Measurements from ENCODE around the gene CCNO. TPM values are rescaled to one million over a fixed set of nuclear protein-coding genes. Genes with fewer than 3 reads are reported as not detected.

CCNO gene
- total RNA-seq, 1 experiment from 2014 or later, result 0.24 TPM

DNA sequence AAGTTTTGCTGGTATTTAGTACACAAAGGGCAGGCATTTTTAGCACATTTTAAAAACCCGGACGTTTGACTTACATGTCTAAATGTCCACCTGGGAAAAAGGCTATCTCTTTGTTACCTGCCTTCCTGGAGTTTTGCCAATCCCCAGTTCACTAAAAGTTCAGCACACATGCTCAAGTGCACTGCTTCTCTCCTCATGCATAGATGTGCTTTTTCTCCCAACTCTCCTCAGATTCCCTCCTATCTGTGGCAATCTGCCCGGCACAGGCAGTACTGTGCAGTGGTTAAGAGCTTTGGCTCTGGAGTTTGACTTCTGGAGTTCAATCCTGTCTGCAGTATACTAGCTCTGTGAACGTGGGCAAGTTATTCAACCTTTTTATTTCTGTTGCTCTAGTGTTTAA, 8.3 kb upstream of the CCNO start:
- DNase-seq (ENCODE audit: low spot score), result no peak

More for the DNA sequence above, 8.3 kb upstream of the CCNO start:
- ChIA-PET POLR2A (no interaction called here), CTCF (no interaction called here)
- TF ChIP-seq HMGXB4 (CRISPR knock-in tag; IDR thresholded peaks at IDR 0.05) (no peak), TEAD4 (CRISPR knock-in tag; IDR thresholded peaks at IDR 0.05) (no peak), ZNF219 (CRISPR knock-in tag; IDR thresholded peaks at IDR 0.05; ENCODE audit: borderline replicate concordance) (no peak), USF1 (CRISPR knock-in tag; IDR thresholded peaks at IDR 0.05) (no peak), NFYB (CRISPR knock-in tag; conservative IDR thresholded peaks at IDR 0.05; ENCODE audit: low read depth) (no peak), FOXJ3 (CRISPR knock-in tag; IDR thresholded peaks at IDR 0.05; ENCODE audit: borderline replicate concordance) (no peak), CREB1 (CRISPR knock-in tag; IDR thresholded peaks at IDR 0.05) (no peak), RELA (CRISPR knock-in tag; IDR thresholded peaks at IDR 0.05; ENCODE audit: borderline replicate concordance) (no peak), ELF4 (CRISPR knock-in tag; IDR thresholded peaks at IDR 0.05; ENCODE audit: low read depth) (no peak), ZNF512 (CRISPR knock-in tag; IDR thresholded peaks at IDR 0.05; ENCODE audit: borderline replicate concordance) (no peak), ZNF121 (CRISPR knock-in tag; IDR thresholded peaks at IDR 0.05) (no peak), ATF1 (CRISPR knock-in tag; IDR thresholded peaks at IDR 0.05) (no peak)
- TF ChIP-seq, protein P1, sequence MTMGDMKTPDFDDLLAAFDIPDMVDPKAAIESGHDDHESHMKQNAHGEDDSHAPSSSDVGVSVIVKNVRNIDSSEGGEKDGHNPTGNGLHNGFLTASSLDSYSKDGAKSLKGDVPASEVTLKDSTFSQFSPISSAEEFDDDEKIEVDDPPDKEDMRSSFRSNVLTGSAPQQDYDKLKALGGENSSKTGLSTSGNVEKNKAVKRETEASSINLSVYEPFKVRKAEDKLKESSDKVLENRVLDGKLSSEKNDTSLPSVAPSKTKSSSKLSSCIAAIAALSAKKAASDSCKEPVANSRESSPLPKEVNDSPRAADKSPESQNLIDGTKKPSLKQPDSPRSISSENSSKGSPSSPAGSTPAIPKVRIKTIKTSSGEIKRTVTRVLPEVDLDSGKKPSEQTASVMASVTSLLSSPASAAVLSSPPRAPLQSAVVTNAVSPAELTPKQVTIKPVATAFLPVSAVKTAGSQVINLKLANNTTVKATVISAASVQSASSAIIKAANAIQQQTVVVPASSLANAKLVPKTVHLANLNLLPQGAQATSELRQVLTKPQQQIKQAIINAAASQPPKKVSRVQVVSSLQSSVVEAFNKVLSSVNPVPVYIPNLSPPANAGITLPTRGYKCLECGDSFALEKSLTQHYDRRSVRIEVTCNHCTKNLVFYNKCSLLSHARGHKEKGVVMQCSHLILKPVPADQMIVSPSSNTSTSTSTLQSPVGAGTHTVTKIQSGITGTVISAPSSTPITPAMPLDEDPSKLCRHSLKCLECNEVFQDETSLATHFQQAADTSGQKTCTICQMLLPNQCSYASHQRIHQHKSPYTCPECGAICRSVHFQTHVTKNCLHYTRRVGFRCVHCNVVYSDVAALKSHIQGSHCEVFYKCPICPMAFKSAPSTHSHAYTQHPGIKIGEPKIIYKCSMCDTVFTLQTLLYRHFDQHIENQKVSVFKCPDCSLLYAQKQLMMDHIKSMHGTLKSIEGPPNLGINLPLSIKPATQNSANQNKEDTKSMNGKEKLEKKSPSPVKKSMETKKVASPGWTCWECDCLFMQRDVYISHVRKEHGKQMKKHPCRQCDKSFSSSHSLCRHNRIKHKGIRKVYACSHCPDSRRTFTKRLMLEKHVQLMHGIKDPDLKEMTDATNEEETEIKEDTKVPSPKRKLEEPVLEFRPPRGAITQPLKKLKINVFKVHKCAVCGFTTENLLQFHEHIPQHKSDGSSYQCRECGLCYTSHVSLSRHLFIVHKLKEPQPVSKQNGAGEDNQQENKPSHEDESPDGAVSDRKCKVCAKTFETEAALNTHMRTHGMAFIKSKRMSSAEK (CRISPR knock-in tag; IDR thresholded peaks at IDR 0.05; ENCODE audit: borderline replicate concordance), result no peak
- TF ChIP-seq, protein P2, sequence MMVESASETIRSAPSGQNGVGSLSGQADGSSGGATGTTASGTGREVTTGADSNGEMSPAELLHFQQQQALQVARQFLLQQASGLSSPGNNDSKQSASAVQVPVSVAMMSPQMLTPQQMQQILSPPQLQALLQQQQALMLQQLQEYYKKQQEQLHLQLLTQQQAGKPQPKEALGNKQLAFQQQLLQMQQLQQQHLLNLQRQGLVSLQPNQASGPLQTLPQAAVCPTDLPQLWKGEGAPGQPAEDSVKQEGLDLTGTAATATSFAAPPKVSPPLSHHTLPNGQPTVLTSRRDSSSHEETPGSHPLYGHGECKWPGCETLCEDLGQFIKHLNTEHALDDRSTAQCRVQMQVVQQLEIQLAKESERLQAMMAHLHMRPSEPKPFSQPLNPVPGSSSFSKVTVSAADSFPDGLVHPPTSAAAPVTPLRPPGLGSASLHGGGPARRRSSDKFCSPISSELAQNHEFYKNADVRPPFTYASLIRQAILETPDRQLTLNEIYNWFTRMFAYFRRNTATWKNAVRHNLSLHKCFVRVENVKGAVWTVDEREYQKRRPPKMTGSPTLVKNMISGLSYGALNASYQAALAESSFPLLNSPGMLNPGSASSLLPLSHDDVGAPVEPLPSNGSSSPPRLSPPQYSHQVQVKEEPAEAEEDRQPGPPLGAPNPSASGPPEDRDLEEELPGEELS (CRISPR knock-in tag; IDR thresholded peaks at IDR 0.05), result no peak
- TF ChIP-seq, protein P3, sequence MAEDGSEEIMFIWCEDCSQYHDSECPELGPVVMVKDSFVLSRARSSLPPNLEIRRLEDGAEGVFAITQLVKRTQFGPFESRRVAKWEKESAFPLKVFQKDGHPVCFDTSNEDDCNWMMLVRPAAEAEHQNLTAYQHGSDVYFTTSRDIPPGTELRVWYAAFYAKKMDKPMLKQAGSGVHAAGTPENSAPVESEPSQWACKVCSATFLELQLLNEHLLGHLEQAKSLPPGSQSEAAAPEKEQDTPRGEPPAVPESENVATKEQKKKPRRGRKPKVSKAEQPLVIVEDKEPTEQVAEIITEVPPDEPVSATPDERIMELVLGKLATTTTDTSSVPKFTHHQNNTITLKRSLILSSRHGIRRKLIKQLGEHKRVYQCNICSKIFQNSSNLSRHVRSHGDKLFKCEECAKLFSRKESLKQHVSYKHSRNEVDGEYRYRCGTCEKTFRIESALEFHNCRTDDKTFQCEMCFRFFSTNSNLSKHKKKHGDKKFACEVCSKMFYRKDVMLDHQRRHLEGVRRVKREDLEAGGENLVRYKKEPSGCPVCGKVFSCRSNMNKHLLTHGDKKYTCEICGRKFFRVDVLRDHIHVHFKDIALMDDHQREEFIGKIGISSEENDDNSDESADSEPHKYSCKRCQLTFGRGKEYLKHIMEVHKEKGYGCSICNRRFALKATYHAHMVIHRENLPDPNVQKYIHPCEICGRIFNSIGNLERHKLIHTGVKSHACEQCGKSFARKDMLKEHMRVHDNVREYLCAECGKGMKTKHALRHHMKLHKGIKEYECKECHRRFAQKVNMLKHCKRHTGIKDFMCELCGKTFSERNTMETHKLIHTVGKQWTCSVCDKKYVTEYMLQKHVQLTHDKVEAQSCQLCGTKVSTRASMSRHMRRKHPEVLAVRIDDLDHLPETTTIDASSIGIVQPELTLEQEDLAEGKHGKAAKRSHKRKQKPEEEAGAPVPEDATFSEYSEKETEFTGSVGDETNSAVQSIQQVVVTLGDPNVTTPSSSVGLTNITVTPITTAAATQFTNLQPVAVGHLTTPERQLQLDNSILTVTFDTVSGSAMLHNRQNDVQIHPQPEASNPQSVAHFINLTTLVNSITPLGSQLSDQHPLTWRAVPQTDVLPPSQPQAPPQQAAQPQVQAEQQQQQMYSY (CRISPR knock-in tag; IDR thresholded peaks at IDR 0.05), result no peak
- TF ChIP-seq, protein P4, sequence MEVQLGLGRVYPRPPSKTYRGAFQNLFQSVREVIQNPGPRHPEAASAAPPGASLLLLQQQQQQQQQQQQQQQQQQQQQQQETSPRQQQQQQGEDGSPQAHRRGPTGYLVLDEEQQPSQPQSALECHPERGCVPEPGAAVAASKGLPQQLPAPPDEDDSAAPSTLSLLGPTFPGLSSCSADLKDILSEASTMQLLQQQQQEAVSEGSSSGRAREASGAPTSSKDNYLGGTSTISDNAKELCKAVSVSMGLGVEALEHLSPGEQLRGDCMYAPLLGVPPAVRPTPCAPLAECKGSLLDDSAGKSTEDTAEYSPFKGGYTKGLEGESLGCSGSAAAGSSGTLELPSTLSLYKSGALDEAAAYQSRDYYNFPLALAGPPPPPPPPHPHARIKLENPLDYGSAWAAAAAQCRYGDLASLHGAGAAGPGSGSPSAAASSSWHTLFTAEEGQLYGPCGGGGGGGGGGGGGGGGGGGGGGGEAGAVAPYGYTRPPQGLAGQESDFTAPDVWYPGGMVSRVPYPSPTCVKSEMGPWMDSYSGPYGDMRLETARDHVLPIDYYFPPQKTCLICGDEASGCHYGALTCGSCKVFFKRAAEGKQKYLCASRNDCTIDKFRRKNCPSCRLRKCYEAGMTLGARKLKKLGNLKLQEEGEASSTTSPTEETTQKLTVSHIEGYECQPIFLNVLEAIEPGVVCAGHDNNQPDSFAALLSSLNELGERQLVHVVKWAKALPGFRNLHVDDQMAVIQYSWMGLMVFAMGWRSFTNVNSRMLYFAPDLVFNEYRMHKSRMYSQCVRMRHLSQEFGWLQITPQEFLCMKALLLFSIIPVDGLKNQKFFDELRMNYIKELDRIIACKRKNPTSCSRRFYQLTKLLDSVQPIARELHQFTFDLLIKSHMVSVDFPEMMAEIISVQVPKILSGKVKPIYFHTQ (CRISPR knock-in tag; IDR thresholded peaks at IDR 0.05), result no peak
- TF ChIP-seq, protein P5, sequence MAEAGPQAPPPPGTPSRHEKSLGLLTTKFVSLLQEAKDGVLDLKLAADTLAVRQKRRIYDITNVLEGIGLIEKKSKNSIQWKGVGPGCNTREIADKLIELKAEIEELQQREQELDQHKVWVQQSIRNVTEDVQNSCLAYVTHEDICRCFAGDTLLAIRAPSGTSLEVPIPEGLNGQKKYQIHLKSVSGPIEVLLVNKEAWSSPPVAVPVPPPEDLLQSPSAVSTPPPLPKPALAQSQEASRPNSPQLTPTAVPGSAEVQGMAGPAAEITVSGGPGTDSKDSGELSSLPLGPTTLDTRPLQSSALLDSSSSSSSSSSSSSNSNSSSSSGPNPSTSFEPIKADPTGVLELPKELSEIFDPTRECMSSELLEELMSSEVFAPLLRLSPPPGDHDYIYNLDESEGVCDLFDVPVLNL (CRISPR knock-in tag; IDR thresholded peaks at IDR 0.05; ENCODE audit: borderline replicate concordance, low read depth), result no peak
- Mint-ChIP-seq H3K27me3 (ENCODE audit: low read depth) (peaks cover 46% of the 10 kb centered on the region), H3K9me3 (peaks cover 10% of the 10 kb centered on the region; the same call in 1 of the 2 replicates), H3K4me3 (no peak overlapping the region), H3K27ac (no peak overlapping the region), H3K4me1 (no peaks in the 10 kb centered on the region), H3K36me3 (no peaks in the 10 kb centered on the region)
- no peak for ATAC-seq
